ENCODE results near the gene HSPA1A. TPM values are rescaled to one million over a fixed set of nuclear protein-coding genes. Genes with fewer than 3 reads are reported as not detected.

The HSPA1A gene
- total and polyA plus RNA-seq, 9 of the 15 experiments (the other 6 are each of a cell fraction or from before 2014, with no cell fraction given), result 2.2 to 273 (median 107) TPM

GRCh38 chr6:31815025-31815838 lies at the start of gene HSPA1A, which contains the start of gene HSPA1L (continued):
- TF ChIP-seq ZNF212 (CRISPR knock-in tag; IDR thresholded peaks at IDR 0.05) (0 out of 2 replicates have a peak, but pooled peaks have one; percentile 80), ZNF655 (CRISPR knock-in tag; IDR thresholded peaks at IDR 0.05) (no peak), HCFC1 (IDR thresholded peaks at IDR 0.05; ENCODE audit: low read depth, low read length) (peak; percentile 54; the same call in 1 of the 2 replicates), NR4A1 (CRISPR knock-in tag; IDR thresholded peaks at IDR 0.05) (peak; percentile 97), NR4A1 (tag; IDR thresholded peaks at IDR 0.05) (no peak), ELF4 (CRISPR knock-in tag; IDR thresholded peaks at IDR 0.05) (peak; percentile 77; the same call in 1 of the 2 replicates), THAP7 (CRISPR knock-in tag; IDR thresholded peaks at IDR 0.05) (peak; percentile 87), PKNOX1 (IDR thresholded peaks at IDR 0.05) (peak; percentile 86), ZNF174 (CRISPR knock-in tag; IDR thresholded peaks at IDR 0.05) (0 out of 2 replicates have a peak, but pooled peaks have one; percentile 12), TRIM24 (IDR thresholded peaks at IDR 0.05) (peak in 1 of 2 experiments; percentile 49; a peak in 2 of 4 replicates), ZNF551 (CRISPR knock-in tag; IDR thresholded peaks at IDR 0.05) (no peak), UBTF (IDR thresholded peaks at IDR 0.05; ENCODE audit: borderline replicate concordance in 1 of 2, low read depth in 2 of 2, low read length in 2 of 2) (peak; percentile 77 to 92; a peak in 3 of 4 replicates), SRSF1 (IDR thresholded peaks at IDR 0.05; ENCODE audit: low read depth, low read length) (no peak), ERF (CRISPR knock-in tag; IDR thresholded peaks at IDR 0.05) (peak; percentile 95), HMG20B (CRISPR knock-in tag; IDR thresholded peaks at IDR 0.05) (no peak), IRF9 (tag; IDR thresholded peaks at IDR 0.05) (no peak), EP300 (IDR thresholded peaks at IDR 0.05; ENCODE audit: low read length) (peak; percentile 85), ETV5 (CRISPR knock-in tag; IDR thresholded peaks at IDR 0.05; ENCODE audit: low read depth) (peak; percentile 81), ZNF431 (CRISPR knock-in tag; IDR thresholded peaks at IDR 0.05) (peak; percentile 64; the same call in 1 of the 2 replicates), E2F5 (CRISPR knock-in tag; IDR thresholded peaks at IDR 0.05) (peak; percentile 76; the same call in 1 of the 2 replicates)
